Activated CD4-positive, alpha-beta T cell treated with anti-CD3 and anti-CD28 coated beads, Interleukin-2, amount 10 ng/mL, durations not matched to agents 24 days and 14 days (primary cell): ENCODE data around the gene KLHL14. TPM values are rescaled to one million over a fixed set of nuclear protein-coding genes. Genes with fewer than 3 reads are reported as not detected.
A peak's percentile ranks its signal among the peaks of the same experiment; 100 is the strongest.

Source experiments
- DNase-seq: peaks from one replicate; pipeline ENCODE4 v3.0.0; 2022
- H3K27ac Mint-ChIP-seq: one replicate; pipeline ENCODE4 v1.8.0; 2022; ENCODE audit warnings: mild to moderate bottlenecking, mixed read lengths
- H3K27me3 Mint-ChIP-seq: one replicate; pipeline ENCODE4 v1.8.0; 2022; ENCODE audit warnings: mixed read lengths
- H3K36me3 Mint-ChIP-seq: one replicate; pipeline ENCODE4 v1.8.0; 2022; ENCODE audit warnings: low read depth, mild to moderate bottlenecking, mixed read lengths
- H3K4me1 Mint-ChIP-seq: one replicate; pipeline ENCODE4 v1.8.0; 2021; ENCODE audit warnings: mixed read lengths
- H3K4me3 Mint-ChIP-seq: one replicate; pipeline ENCODE4 v1.8.0; 2022; ENCODE audit warnings: mild to moderate bottlenecking, moderate library complexity, mixed read lengths
- H3K9me3 Mint-ChIP-seq: one replicate; pipeline ENCODE4 v1.8.0; 2021; ENCODE audit warnings: mixed read lengths
- intact Hi-C: fragments of 100-400 bp; cut with micrococcal nuclease; formaldehyde crosslinking; loops from one replicate; pipeline ENCODE4 v1.15.1; 2023
- total RNA-seq: library from RNA; stranded (reverse); gene quantifications from 2 replicates; pipeline ENCODE4 v1.2.3, GENCODE V29; 2022

The KLHL14 gene
- total RNA-seq, 1 donor from 2014 or later, result not detected

DNA sequence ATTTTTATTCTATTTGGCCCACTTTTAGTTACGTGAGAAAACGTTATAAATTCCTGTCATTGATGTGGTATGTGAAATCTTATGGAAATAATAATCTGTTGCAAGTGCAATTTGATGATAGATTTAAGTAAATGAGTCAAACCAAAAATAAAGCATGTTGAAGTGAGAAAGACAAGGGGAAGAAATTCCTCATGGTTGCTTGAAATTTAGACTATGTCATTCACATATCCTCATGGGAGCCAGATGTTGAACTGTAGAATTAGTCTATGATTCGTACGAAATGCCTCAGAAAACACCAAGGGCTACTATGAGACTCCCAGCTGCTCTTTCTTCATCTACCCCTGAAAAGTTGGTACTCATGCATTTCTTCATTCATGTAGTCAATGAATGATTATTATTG lies 55.7 kb downstream of the KLHL14 start:
- intact Hi-C loops, result no loop called here
- H3K4me1 Mint-ChIP-seq, result no peaks in the 10 kb centered on the region
- DNase-seq, result no peak
- H3K4me3 Mint-ChIP-seq, result no peak overlapping the region
- H3K36me3 Mint-ChIP-seq, result no peaks in the 10 kb centered on the region
- peaks cover 2% of the 10 kb centered on the region for H3K27me3 Mint-ChIP-seq
- no peak overlapping the region for H3K27ac Mint-ChIP-seq
- H3K9me3 Mint-ChIP-seq, result no peaks in the 10 kb centered on the region

DNA sequence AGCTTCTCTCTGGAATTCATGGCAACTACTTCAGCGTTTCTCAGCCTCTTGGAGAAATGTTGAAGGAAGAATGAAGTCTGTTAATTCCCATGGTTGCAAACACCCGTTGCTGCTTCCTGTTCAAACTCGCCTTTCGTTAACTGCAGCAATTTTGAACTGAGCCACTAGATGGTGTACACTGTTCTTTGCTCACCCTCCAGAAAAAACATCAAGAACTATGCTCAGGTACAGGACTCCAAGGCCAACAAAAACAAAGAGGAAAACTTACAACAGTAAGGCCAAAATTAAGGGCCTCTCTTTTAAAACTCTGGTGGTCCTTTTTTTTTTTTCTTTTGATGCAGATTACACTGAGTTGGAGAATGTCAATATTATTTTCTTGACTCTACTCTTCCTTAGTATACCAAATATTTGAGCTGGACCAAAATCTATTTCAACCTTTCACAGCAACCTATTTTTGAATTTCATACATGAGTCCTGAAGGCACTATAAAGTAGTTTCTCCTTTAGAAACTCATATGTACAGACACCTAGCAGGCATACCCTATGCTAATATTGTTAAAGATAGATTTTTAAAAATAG lies 58.2 kb downstream of the KLHL14 start:
- Mint-ChIP-seq H3K27me3 (peaks cover 2% of the 10 kb centered on the region), H3K27ac (no peak overlapping the region), H3K4me1 (no peaks in the 10 kb centered on the region), H3K4me3 (no peak overlapping the region), H3K36me3 (no peaks in the 10 kb centered on the region), H3K9me3 (no peaks in the 10 kb centered on the region)
- peak; percentile 72 for DNase-seq
- intact Hi-C loops, result no loop called here

DNA sequence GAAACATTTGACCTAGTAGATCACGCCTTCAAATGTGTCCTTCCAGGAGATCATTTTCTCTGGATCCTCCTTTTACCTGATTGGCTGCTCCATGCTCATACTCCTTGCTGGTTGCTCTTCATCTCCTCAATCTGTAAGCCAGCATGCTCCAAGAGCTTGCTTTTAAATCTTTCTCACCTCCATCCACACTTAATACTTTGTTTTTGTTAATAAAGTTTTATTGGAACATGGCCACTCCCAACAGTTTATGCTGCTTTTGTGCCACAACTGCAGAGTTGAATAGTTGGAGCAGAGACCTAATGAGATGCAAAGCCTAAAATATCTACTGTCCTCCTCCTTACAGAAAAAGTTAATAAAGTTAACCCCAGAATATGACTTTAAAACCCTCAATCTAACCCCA lies 60.0 kb downstream of the KLHL14 start:
- peaks cover 2% of the 10 kb centered on the region for H3K27me3 Mint-ChIP-seq
- H3K4me1 Mint-ChIP-seq, result no peaks in the 10 kb centered on the region
- DNase-seq, result no peak
- no peak overlapping the region for H3K4me3 Mint-ChIP-seq
- no peaks in the 10 kb centered on the region for H3K36me3 Mint-ChIP-seq
- no peak overlapping the region for H3K27ac Mint-ChIP-seq
- intact Hi-C loops, result no loop called here
- no peaks in the 10 kb centered on the region for H3K9me3 Mint-ChIP-seq

DNA sequence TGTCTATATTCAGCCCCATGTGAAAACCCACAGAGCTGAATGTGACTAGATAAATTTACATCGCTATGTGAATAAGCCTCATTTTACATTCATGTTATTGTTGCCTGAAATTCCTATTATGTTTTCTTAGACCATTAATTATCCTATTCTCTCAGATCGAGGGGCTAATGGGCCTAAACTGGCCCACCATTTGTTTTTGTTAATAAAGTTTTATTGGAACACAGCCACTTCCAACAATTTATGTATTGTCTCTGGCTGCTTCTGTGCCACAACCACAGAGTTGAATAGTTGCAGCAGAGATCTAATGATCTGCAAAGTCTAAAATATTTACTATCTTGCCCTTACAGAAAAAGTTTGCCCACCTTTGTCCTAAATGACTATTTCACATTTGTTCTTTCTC lies 61.0 kb downstream of the KLHL14 start:
- no peak overlapping the region for H3K27ac Mint-ChIP-seq
- DNase-seq, result no peak

DNA sequence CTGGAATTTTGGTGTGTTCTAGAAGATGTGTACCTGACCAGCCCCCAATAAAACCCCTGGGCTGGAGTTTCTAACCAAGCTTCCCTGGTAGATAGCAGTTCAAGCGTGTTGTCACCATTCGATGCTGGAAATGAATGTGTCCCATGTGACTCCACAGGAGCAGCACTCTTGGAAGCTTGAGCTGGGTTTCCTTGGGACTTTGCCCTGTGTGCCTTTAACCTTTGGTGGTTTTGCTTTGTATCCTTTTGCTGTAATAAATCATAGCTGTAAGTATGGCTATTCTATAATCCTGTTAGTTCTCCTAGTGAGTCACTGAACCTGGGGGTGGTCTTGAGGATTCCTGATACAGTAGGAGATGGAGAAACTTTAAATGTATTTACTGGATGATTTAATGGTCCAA lies 65.2 kb downstream of the KLHL14 start:
- H3K27ac Mint-ChIP-seq, result no peak overlapping the region
- H3K4me3 Mint-ChIP-seq, result no peak overlapping the region
- no peak for DNase-seq
- H3K36me3 Mint-ChIP-seq, result no peaks in the 10 kb centered on the region
- no peaks in the 10 kb centered on the region for H3K27me3 Mint-ChIP-seq
- no peaks in the 10 kb centered on the region for H3K4me1 Mint-ChIP-seq
- intact Hi-C loops, result no loop called here
- H3K9me3 Mint-ChIP-seq, result no peaks in the 10 kb centered on the region

More for the DNA sequence above, 61.0 kb downstream of the KLHL14 start:
- Mint-ChIP-seq H3K36me3 (no peaks in the 10 kb centered on the region), H3K4me3 (no peak overlapping the region), H3K9me3 (no peaks in the 10 kb centered on the region), H3K4me1 (no peaks in the 10 kb centered on the region), H3K27me3 (peaks cover 2% of the 10 kb centered on the region)
- intact Hi-C loops, result no loop called here

DNA sequence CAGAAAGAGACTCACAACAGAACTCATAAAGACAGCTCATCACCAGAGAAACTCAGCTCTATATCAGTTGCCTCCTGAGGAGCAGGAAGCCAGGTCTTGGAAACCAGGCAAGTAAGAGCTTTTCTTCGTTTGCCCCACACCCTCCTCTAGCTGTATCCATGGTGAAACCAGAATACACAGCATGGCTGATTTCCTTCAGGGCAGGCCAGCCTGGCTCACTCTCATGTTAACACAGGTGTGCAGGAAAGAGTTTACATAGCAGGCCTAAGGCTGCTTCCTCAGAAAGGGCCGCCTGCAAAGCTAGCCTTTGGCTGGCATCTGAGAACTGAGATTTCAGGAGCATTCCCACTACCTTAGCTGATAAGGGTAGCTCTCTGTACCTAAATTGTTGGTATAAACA lies 65.7 kb downstream of the KLHL14 start:
- H3K9me3 Mint-ChIP-seq, result no peaks in the 10 kb centered on the region
- no peak for DNase-seq
- H3K4me3 Mint-ChIP-seq, result no peak overlapping the region
- no peaks in the 10 kb centered on the region for H3K27me3 Mint-ChIP-seq
- intact Hi-C loops, result no loop called here
- H3K4me1 Mint-ChIP-seq, result no peaks in the 10 kb centered on the region
- no peaks in the 10 kb centered on the region for H3K36me3 Mint-ChIP-seq
- no peak overlapping the region for H3K27ac Mint-ChIP-seq

DNA sequence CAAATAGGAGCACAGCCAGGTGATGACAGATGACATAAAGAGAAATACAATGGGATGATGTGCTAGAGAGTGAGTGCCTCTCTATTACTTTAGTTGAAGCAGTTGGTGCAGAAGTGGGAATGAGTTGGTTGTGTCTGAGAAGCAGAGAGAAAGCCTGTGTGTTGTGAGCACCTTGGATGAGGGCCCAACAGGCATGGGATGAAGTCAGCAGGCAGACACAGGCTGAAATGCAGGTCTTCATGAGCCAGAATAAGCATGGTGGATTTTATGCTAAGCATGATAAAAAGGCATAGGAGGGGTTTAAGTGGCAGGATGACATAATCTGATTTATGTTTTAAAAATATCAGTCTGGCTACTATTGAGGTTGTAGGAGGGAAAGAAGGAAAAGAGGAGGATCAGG lies 71.5 kb downstream of the KLHL14 start:
- Mint-ChIP-seq H3K4me1 (no peaks in the 10 kb centered on the region), H3K36me3 (no peaks in the 10 kb centered on the region), H3K4me3 (no peak overlapping the region), H3K27me3 (no peaks in the 10 kb centered on the region), H3K27ac (no peak overlapping the region), H3K9me3 (no peaks in the 10 kb centered on the region)
- no peak for DNase-seq
- intact Hi-C loops, result no loop called here

DNA sequence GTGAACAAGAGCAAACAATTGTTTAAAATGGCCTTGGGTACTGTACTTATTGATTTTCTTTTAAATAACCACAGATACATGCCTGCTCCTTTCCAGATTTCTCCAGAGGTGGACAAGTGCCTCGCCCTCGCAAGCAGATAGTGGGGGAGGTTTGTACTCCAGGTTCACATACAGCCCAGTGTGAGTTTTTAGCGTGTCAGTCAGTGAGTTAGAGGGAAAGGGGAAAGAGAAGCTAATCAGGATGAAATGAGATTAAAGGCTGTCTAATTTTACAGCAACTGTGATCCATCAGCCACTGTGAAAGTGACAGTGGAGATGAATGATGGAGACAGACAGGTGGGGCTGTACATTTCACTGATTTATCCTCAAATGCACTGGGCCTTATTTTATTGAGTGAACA lies 74.7 kb downstream of the KLHL14 start:
- Mint-ChIP-seq H3K27me3 (no peaks in the 10 kb centered on the region), H3K9me3 (no peaks in the 10 kb centered on the region), H3K4me1 (no peaks in the 10 kb centered on the region), H3K36me3 (no peaks in the 10 kb centered on the region), H3K4me3 (no peak overlapping the region), H3K27ac (no peak overlapping the region)
- no peak for DNase-seq
- intact Hi-C loops, result no loop called here

DNA sequence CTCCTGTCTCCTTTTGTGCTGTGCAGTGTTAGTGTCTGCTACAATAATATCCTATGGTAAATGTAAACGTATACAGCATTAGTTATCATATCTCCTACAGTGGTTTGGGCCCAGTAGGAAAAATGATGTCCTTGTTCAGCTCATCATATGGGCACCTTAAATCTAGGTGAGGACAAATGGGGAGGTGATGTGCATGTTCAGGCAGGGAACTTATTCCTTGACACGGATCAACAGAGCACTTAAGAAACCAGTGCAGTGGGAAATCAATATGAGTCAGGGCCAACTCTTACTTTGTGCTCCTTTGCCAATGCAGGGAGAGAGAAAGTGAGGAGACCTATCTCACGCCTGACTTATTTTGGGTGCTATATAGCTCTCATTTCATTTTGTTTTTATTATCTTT lies 76.4 kb downstream of the KLHL14 start:
- H3K27ac Mint-ChIP-seq, result no peak overlapping the region

DNA sequence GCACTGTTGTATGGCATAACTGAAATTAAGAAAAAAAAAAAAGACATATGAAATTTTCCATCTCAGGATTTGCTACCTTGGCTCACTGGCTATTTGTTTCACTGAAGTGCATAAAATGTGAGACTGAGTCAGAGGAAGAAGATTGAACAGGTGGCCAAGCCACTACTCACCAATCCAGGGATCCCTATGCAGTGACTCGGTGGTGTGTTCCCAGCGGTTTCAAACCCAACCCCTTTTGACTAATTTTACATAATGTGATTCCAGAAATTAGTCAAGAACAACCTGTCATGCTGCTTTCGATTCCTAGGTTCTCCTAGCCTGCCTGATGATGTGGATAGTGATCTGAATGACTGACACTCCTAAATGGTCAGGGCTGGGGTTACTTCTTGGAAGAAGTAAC lies 77.3 kb downstream of the KLHL14 start:
- Mint-ChIP-seq H3K36me3 (no peaks in the 10 kb centered on the region), H3K4me3 (no peak overlapping the region), H3K4me1 (no peaks in the 10 kb centered on the region), H3K9me3 (no peaks in the 10 kb centered on the region), H3K27ac (no peak overlapping the region), H3K27me3 (peaks cover 2% of the 10 kb centered on the region)
- intact Hi-C loops, result no loop called here
- no peak for DNase-seq

More for the DNA sequence above, 76.4 kb downstream of the KLHL14 start:
- Mint-ChIP-seq H3K4me1 (no peaks in the 10 kb centered on the region), H3K36me3 (no peaks in the 10 kb centered on the region), H3K9me3 (no peaks in the 10 kb centered on the region), H3K27me3 (peaks cover under 1% of the 10 kb centered on the region), H3K4me3 (no peak overlapping the region)
- intact Hi-C loops, result no loop called here
- DNase-seq, result no peak

DNA sequence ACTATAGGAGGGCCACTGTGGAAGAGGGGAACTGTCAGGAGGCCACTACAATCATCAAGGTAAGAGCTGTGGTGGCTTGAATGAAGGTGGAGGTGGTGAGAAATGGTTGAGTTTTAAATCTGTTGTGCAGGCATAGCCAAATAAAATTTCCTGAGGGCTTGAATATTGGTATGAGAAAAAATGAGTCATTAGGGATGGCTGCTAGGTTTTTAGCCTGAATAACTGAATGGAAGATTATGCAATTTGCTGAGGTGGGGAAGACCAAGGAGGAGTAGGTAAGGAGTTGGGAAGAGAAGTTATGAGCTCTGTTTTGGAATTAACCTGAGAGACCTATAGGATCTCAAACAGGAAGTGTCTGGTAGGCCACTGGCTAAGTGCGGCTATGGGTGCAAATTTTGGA lies 84.0 kb downstream of the KLHL14 start:
- intact Hi-C loops, result no loop called here
- no peak for DNase-seq
- Mint-ChIP-seq H3K27me3 (peaks cover 2% of the 10 kb centered on the region), H3K27ac (no peak overlapping the region), H3K36me3 (no peaks in the 10 kb centered on the region), H3K4me1 (no peaks in the 10 kb centered on the region), H3K4me3 (no peak overlapping the region), H3K9me3 (no peaks in the 10 kb centered on the region)

DNA sequence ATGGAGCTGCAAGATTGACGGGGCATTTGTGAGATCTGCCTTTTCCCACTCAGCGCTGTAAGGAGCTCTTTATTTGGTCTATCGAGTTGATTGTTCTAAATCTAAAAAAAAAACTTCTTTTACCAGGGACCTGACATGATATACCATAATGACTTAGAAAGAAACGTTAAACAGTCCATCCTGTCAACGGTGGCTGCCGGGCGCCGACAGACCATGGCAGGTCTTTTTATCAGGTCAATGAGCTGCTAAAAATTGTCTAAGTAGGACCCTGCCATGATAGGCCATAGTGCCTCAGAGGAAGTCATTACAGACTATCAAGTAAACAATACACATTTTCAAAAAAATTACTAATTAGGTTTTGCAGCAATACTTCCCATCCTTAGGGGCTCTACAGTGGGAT lies 87.9 kb downstream of the KLHL14 start:
- Mint-ChIP-seq H3K27ac (no peak overlapping the region), H3K4me3 (no peak overlapping the region), H3K4me1 (no peaks in the 10 kb centered on the region), H3K27me3 (no peaks in the 10 kb centered on the region), H3K36me3 (no peaks in the 10 kb centered on the region), H3K9me3 (no peaks in the 10 kb centered on the region)
- no peak for DNase-seq
- intact Hi-C loops, result no loop called here

DNA sequence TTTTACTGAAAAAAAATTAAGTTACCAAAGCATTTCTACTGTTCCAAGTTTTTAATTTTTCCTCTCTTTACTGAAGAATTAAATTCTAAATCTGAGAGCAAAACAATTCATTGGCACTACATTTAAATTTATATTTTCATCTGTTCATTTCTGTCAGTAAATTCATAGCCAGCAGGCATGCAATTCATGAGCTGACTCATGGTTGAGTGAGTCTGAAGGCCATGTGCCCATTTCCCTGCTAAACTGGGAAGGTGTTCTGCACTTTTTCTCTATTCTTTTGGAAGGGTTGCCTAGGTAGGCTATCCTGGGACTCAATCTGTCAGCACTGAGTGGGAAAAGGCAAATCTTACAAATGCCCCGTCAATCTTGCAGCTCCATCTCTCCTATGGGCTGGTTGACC lies 88.7 kb downstream of the KLHL14 start:
- Mint-ChIP-seq H3K27me3 (no peaks in the 10 kb centered on the region), H3K27ac (no peak overlapping the region), H3K9me3 (no peaks in the 10 kb centered on the region), H3K36me3 (no peaks in the 10 kb centered on the region), H3K4me3 (no peak overlapping the region), H3K4me1 (no peaks in the 10 kb centered on the region)
- intact Hi-C loops, result no loop called here
- DNase-seq, result no peak

DNA sequence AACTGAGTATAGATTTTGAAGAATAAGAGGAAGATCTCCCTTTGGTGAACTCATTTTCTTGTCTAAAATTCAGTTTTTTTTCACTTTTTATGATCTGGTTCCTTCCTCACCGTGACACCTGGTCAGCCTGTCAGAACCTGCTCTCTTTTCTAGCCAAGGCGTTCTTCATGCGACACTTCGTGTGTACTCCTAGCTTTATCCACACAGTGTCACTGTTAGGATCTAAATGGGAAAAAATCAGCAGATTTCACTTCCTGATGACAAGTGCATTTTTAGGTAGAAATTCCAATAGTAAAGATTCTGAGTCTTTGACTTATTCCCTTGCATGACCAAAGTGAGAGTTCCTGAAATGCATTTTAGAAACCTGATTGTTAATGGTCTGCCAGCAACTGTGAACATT lies 89.8 kb downstream of the KLHL14 start:
- DNase-seq, result no peak
- Mint-ChIP-seq H3K9me3 (no peaks in the 10 kb centered on the region), H3K4me3 (no peak overlapping the region), H3K27ac (no peak overlapping the region), H3K36me3 (no peaks in the 10 kb centered on the region), H3K27me3 (no peaks in the 10 kb centered on the region), H3K4me1 (no peaks in the 10 kb centered on the region)
- intact Hi-C loops, result no loop called here

DNA sequence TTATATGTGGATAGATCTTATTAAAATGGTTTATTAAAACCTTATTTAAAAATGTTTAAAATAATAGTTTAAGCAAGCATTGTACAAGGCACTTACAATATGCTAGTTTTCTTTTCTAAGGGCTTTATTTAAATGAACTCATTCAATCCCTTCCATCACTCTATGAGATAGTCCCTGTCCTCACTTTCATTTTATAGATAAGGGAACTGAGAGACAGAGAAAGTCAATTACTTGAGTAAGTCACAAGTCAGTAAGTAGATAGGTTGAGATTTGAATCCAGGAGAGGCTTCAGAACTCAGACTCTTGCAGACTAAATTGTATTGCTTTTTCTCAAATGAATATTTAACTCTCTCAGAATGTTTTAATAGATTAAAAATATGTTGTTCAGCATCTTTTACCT lies 95.2 kb downstream of the KLHL14 start:
- intact Hi-C loops, result no loop called here
- no peaks in the 10 kb centered on the region for H3K9me3 Mint-ChIP-seq
- no peak overlapping the region for H3K27ac Mint-ChIP-seq
- H3K4me1 Mint-ChIP-seq, result no peaks in the 10 kb centered on the region
- no peaks in the 10 kb centered on the region for H3K36me3 Mint-ChIP-seq
- H3K4me3 Mint-ChIP-seq, result no peak overlapping the region
- no peak for DNase-seq
- no peaks in the 10 kb centered on the region for H3K27me3 Mint-ChIP-seq
